ENCODE results near the gene TAOK3.
"Not testable (repeated sequence)": the region's sequence is repeated elsewhere in the genome, so short reads cannot be mapped to it uniquely, and the experiment has no call there.

The TAOK3 gene

GRCh38 chr12:118278288-118278687 is 94.4 kb downstream of the TAOK3 start:
- H3K36me3 ChIP-seq (ENCODE audit: control insufficient read depth in 2 of 2, insufficient read depth in 2 of 2, low read length in 2 of 2); H3K27ac ChIP-seq (ENCODE audit: low read depth in 2 of 2, low read length in 2 of 2); H3K4me3 ChIP-seq (ENCODE audit: low read length in 2 of 2); H3K4me1 ChIP-seq (ENCODE audit: control insufficient read depth in 2 of 2, insufficient read depth in 2 of 2, low read length in 2 of 2); H3K27me3 ChIP-seq (ENCODE audit: control insufficient read depth in 2 of 2, insufficient read depth in 2 of 2, low read length in 2 of 2); H3K9ac ChIP-seq (ENCODE audit: low read depth in 1 of 2, low read length in 2 of 2); H3K9me3 ChIP-seq (ENCODE audit: control insufficient read depth in 2 of 2, low read length in 2 of 2): not testable (repeated sequence)

GRCh38 chr12:118274066-118274465 is 98.6 kb downstream of the TAOK3 start:
- Histone ChIP-seq H3K9ac (ENCODE audit: low read depth in 1 of 2, low read length in 2 of 2) (no peak overlapping the region), H3K9me3 (ENCODE audit: control insufficient read depth in 2 of 2, low read length in 2 of 2) (no peaks in the 10 kb centered on the region), H3K4me1 (ENCODE audit: control insufficient read depth in 2 of 2, insufficient read depth in 2 of 2, low read length in 2 of 2) (no peaks in the 10 kb centered on the region), H3K4me3 (ENCODE audit: low read length in 2 of 2) (no peak overlapping the region), H3K36me3 (ENCODE audit: control insufficient read depth in 2 of 2, insufficient read depth in 2 of 2, low read length in 2 of 2) (no peaks in the 10 kb centered on the region), H3K27ac (ENCODE audit: low read depth in 2 of 2, low read length in 2 of 2) (no peak overlapping the region), H3K27me3 (ENCODE audit: control insufficient read depth in 2 of 2, insufficient read depth in 2 of 2, low read length in 2 of 2) (no peaks in the 10 kb centered on the region)

DNA sequence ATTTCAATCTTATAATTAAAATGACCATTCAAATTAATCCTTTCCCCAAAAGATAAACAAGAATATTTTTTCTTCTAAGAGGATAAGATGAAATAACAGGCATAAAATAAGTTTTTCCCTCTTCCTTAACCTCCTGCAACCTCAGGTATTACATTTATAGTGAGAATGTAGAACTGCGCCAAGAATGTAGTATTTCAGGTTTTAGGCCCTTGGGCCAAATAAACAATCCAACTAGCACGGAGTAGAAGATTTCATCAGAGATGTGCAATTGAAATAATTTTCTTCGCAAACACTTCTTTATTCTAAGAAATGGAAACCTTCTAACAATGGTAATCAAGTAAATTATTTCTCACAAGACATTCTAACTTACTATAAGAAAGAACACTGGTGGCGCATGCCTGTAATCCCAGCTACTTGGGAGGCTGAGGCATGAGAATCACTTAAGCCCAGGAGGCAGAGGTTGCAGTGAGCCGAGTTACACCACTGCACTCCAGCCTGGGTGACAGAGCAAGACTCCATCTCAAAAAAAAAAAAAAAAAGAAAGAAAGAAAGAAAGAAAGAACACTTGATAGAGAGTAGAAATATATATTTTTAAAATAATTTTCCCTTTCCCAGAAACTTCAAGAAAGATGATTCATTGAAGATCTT is 100.8 kb downstream of the TAOK3 start:
- H3K36me3 ChIP-seq (ENCODE audit: control insufficient read depth in 2 of 2, insufficient read depth in 2 of 2, low read length in 2 of 2) = no peaks in the 10 kb centered on the region
- H3K27me3 ChIP-seq (ENCODE audit: control insufficient read depth in 2 of 2, insufficient read depth in 2 of 2, low read length in 2 of 2) = no peaks in the 10 kb centered on the region
- H3K27ac ChIP-seq (ENCODE audit: low read depth in 2 of 2, low read length in 2 of 2) = no peak overlapping the region
- no peaks in the 10 kb centered on the region for H3K9me3 ChIP-seq (ENCODE audit: control insufficient read depth in 2 of 2, low read length in 2 of 2)
- no peaks in the 10 kb centered on the region for H3K4me1 ChIP-seq (ENCODE audit: control insufficient read depth in 2 of 2, insufficient read depth in 2 of 2, low read length in 2 of 2)
- no peak overlapping the region for H3K4me3 ChIP-seq (ENCODE audit: low read length in 2 of 2)
- no peak overlapping the region for H3K9ac ChIP-seq (ENCODE audit: low read depth in 1 of 2, low read length in 2 of 2)

DNA sequence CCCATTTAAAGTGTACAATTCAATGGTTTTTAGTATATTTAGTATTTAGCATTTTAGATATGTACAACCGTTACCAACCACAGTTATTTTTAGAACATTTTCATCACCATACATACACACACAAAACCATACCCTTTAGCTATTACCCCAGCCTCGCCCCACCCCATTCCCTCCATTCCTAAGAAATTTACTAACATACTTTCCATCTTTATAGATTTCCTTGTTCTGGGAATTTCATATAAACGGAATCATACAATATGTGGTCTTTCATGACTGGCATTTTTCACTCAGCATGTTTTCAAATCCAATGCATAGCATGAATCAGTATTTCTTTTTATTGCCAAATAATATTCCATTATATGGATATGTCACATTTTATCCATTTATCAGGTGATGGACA is 101.5 kb downstream of the TAOK3 start:
- Histone ChIP-seq H3K27ac (ENCODE audit: low read depth in 2 of 2, low read length in 2 of 2) (no peak overlapping the region), H3K4me3 (ENCODE audit: low read length in 2 of 2) (no peak overlapping the region), H3K36me3 (ENCODE audit: control insufficient read depth in 2 of 2, insufficient read depth in 2 of 2, low read length in 2 of 2) (no peaks in the 10 kb centered on the region), H3K9ac (ENCODE audit: low read depth in 1 of 2, low read length in 2 of 2) (no peak overlapping the region), H3K4me1 (ENCODE audit: control insufficient read depth in 2 of 2, insufficient read depth in 2 of 2, low read length in 2 of 2) (no peaks in the 10 kb centered on the region), H3K9me3 (ENCODE audit: control insufficient read depth in 2 of 2, low read length in 2 of 2) (no peaks in the 10 kb centered on the region), H3K27me3 (ENCODE audit: control insufficient read depth in 2 of 2, insufficient read depth in 2 of 2, low read length in 2 of 2) (no peaks in the 10 kb centered on the region)

DNA sequence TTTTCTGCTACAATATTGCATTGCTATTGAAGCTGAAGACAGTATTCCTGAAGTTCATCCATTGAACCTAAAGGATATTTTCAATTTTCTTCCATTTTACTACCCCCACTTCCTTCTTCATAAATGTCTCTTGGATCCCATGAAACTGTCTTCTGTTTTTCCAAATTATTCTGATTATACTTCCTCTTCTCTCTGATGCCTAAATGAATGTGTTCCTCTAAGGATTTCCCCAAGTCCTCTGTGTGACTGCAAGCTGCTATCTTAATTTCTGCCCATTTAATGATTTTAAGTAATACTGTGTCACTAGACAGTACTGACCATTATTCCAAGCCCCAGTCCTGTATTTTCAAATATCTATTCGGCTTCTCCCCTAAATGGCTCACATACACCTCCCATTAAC is 102.9 kb downstream of the TAOK3 start:
- H3K36me3 ChIP-seq (ENCODE audit: control insufficient read depth in 2 of 2, insufficient read depth in 2 of 2, low read length in 2 of 2) = peaks cover 0 to 3% of the 10 kb centered on the region in 2 donors
- no peak overlapping the region for H3K4me3 ChIP-seq (ENCODE audit: low read length in 2 of 2)
- H3K9ac ChIP-seq (ENCODE audit: low read depth in 1 of 2, low read length in 2 of 2) = no peak overlapping the region
- no peaks in the 10 kb centered on the region for H3K9me3 ChIP-seq (ENCODE audit: control insufficient read depth in 2 of 2, low read length in 2 of 2)
- H3K27ac ChIP-seq (ENCODE audit: low read depth in 2 of 2, low read length in 2 of 2) = no peak overlapping the region
- no peaks in the 10 kb centered on the region for H3K4me1 ChIP-seq (ENCODE audit: control insufficient read depth in 2 of 2, insufficient read depth in 2 of 2, low read length in 2 of 2)
- H3K27me3 ChIP-seq (ENCODE audit: control insufficient read depth in 2 of 2, insufficient read depth in 2 of 2, low read length in 2 of 2) = no peaks in the 10 kb centered on the region

DNA sequence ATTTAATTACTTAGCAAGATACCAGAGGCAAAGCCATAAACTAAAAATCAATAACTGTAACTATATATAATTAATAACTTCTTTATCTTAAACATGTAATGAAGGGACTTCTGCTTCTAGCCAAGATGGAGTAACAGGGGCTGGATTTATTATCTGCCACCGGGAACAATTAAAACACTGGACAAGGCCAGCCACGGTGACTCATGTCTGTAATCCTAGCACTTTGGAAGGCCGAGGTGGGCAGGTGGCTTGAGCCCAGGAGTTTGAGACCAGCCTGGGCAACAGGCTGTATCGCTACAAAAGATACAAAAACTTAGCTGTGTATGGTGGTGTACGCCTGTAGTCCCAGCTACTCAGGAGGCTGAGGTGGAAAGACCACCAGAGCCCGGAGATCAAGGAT is 113.6 kb downstream of the TAOK3 start:
- Histone ChIP-seq H3K9me3 (ENCODE audit: control insufficient read depth in 2 of 2, low read length in 2 of 2) (no peaks in the 10 kb centered on the region), H3K36me3 (ENCODE audit: control insufficient read depth in 2 of 2, insufficient read depth in 2 of 2, low read length in 2 of 2) (peaks cover 3 to 7% of the 10 kb centered on the region in 2 donors), H3K27ac (ENCODE audit: low read depth in 2 of 2, low read length in 2 of 2) (no peak overlapping the region), H3K9ac (ENCODE audit: low read depth in 1 of 2, low read length in 2 of 2) (no peak overlapping the region), H3K4me3 (ENCODE audit: low read length in 2 of 2) (no peak overlapping the region), H3K27me3 (ENCODE audit: control insufficient read depth in 2 of 2, insufficient read depth in 2 of 2, low read length in 2 of 2) (no peaks in the 10 kb centered on the region), H3K4me1 (ENCODE audit: control insufficient read depth in 2 of 2, insufficient read depth in 2 of 2, low read length in 2 of 2) (no peaks in the 10 kb centered on the region)

- no peak overlapping the region for H3K27ac ChIP-seq (ENCODE audit: low read depth in 2 of 2, low read length in 2 of 2)
- peaks cover 7% of the 10 kb centered on the region in 2 donors for H3K36me3 ChIP-seq (ENCODE audit: control insufficient read depth in 2 of 2, insufficient read depth in 2 of 2, low read length in 2 of 2)
- H3K4me3 ChIP-seq (ENCODE audit: low read length in 2 of 2) = no peak overlapping the region
- H3K27me3 ChIP-seq (ENCODE audit: control insufficient read depth in 2 of 2, insufficient read depth in 2 of 2, low read length in 2 of 2) = no peaks in the 10 kb centered on the region
- no peaks in the 10 kb centered on the region for H3K4me1 ChIP-seq (ENCODE audit: control insufficient read depth in 2 of 2, insufficient read depth in 2 of 2, low read length in 2 of 2)
- no peak overlapping the region for H3K9ac ChIP-seq (ENCODE audit: low read depth in 1 of 2, low read length in 2 of 2)
- no peaks in the 10 kb centered on the region for H3K9me3 ChIP-seq (ENCODE audit: control insufficient read depth in 2 of 2, low read length in 2 of 2)
Measured at GRCh38 chr12:118256352-118256751, 116.4 kb downstream of the TAOK3 start.

- Histone ChIP-seq H3K9ac (ENCODE audit: low read depth in 1 of 2, low read length in 2 of 2) (no peak overlapping the region), H3K27me3 (ENCODE audit: control insufficient read depth in 2 of 2, insufficient read depth in 2 of 2, low read length in 2 of 2) (no peaks in the 10 kb centered on the region), H3K4me1 (ENCODE audit: control insufficient read depth in 2 of 2, insufficient read depth in 2 of 2, low read length in 2 of 2) (no peaks in the 10 kb centered on the region), H3K36me3 (ENCODE audit: control insufficient read depth in 2 of 2, insufficient read depth in 2 of 2, low read length in 2 of 2) (peaks cover 3 to 10% of the 10 kb centered on the region in 2 donors), H3K4me3 (ENCODE audit: low read length in 2 of 2) (no peak overlapping the region), H3K9me3 (ENCODE audit: control insufficient read depth in 2 of 2, low read length in 2 of 2) (no peaks in the 10 kb centered on the region), H3K27ac (ENCODE audit: low read depth in 2 of 2, low read length in 2 of 2) (no peak overlapping the region)
Measured at GRCh38 chr12:118249547-118249946, 123.2 kb downstream of the TAOK3 start.

DNA sequence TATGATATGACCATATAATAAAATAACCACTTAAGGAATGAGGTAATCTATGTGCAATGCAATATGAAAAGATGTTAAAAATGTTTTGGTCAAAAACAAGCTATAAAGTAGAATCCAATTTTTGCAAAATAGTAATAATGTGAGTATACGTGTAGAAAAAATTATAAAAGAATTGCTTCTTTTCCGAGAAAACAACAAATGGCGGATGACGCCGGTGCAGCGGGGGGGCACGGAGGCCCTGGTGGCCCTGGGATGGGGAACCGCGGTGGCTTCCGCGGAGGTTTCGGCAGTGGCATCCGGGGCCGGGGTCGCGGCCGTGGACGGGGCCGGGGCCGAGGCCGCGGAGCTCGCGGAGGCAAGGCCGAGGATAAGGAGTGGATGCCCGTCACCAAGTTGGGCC is 126.8 kb downstream of the TAOK3 start:
- not testable (repeated sequence) for H3K9me3 ChIP-seq (ENCODE audit: control insufficient read depth in 2 of 2, low read length in 2 of 2); H3K27ac ChIP-seq (ENCODE audit: low read depth in 2 of 2, low read length in 2 of 2); H3K36me3 ChIP-seq (ENCODE audit: control insufficient read depth in 2 of 2, insufficient read depth in 2 of 2, low read length in 2 of 2); H3K27me3 ChIP-seq (ENCODE audit: control insufficient read depth in 2 of 2, insufficient read depth in 2 of 2, low read length in 2 of 2); H3K4me3 ChIP-seq (ENCODE audit: low read length in 2 of 2); H3K4me1 ChIP-seq (ENCODE audit: control insufficient read depth in 2 of 2, insufficient read depth in 2 of 2, low read length in 2 of 2); H3K9ac ChIP-seq (ENCODE audit: low read depth in 1 of 2, low read length in 2 of 2)

DNA sequence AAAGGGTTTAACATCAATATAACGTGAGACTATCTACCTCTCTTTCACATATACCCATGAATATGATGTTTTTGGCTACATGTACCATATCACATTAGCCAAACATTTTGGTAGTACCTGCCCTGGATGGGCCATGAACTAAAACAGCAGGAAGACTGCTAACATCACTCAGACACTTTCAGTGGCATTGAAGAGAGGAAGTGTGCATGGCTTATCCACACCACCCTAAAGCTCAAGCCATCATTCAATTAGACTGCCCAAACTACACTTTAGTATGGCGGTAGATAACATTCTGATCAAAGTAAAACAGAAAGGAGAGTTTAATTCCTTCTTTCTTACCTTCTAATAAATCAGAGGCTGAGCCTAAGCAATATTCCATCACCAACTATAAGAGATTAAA is 133.8 kb downstream of the TAOK3 start:
- Histone ChIP-seq H3K27me3 (ENCODE audit: control insufficient read depth in 2 of 2, insufficient read depth in 2 of 2, low read length in 2 of 2) (no peaks in the 10 kb centered on the region), H3K9me3 (ENCODE audit: control insufficient read depth in 2 of 2, low read length in 2 of 2) (no peaks in the 10 kb centered on the region), H3K27ac (ENCODE audit: low read depth in 2 of 2, low read length in 2 of 2) (no peak overlapping the region), H3K9ac (ENCODE audit: low read depth in 1 of 2, low read length in 2 of 2) (no peak overlapping the region), H3K4me3 (ENCODE audit: low read length in 2 of 2) (no peak overlapping the region), H3K36me3 (ENCODE audit: control insufficient read depth in 2 of 2, insufficient read depth in 2 of 2, low read length in 2 of 2) (peaks cover 22 to 26% of the 10 kb centered on the region in 2 donors), H3K4me1 (ENCODE audit: control insufficient read depth in 2 of 2, insufficient read depth in 2 of 2, low read length in 2 of 2) (no peaks in the 10 kb centered on the region)

DNA sequence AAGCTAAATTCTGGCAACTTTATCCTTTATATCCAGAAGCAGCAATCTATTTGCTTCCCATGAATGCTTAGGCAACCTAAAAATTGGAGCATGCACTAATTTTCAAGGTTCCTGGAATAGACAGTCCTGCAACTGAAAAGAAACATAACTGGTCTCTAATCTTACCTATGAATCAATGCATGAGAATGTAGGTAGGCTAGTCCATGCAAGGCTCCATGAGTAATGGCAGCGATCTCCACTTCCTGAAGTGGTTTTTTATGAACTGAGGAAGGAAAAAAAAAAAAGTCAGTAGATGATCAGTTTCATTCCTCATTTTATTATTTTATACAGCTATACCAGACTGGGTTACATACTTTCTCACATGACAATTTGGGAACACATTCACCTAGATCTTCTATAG is 134.8 kb downstream of the TAOK3 start:
- Histone ChIP-seq H3K9ac (ENCODE audit: low read depth in 1 of 2, low read length in 2 of 2) (no peak overlapping the region), H3K9me3 (ENCODE audit: control insufficient read depth in 2 of 2, low read length in 2 of 2) (no peaks in the 10 kb centered on the region), H3K27ac (ENCODE audit: low read depth in 2 of 2, low read length in 2 of 2) (no peak overlapping the region), H3K4me3 (ENCODE audit: low read length in 2 of 2) (no peak overlapping the region), H3K4me1 (ENCODE audit: control insufficient read depth in 2 of 2, insufficient read depth in 2 of 2, low read length in 2 of 2) (no peaks in the 10 kb centered on the region), H3K27me3 (ENCODE audit: control insufficient read depth in 2 of 2, insufficient read depth in 2 of 2, low read length in 2 of 2) (no peaks in the 10 kb centered on the region), H3K36me3 (ENCODE audit: control insufficient read depth in 2 of 2, insufficient read depth in 2 of 2, low read length in 2 of 2) (peaks cover 21 to 26% of the 10 kb centered on the region in 2 donors)
